ENCODE results near the gene TBX5.
"Not testable (repeated sequence)": the region's sequence is repeated elsewhere in the genome, so short reads cannot be mapped to it uniquely, and the experiment has no call there.

Gene TBX5

GRCh38 chr12:114361545-114361944, 44.4 kb downstream of the TBX5 start:
- H3K4me1 ChIP-seq, result no peaks in the 10 kb centered on the region
- no peak for DNase-seq
- no peak for TF ChIP-seq CTCF (IDR thresholded peaks at IDR 0.05)
- intact Hi-C loops (cut with DNase I; ENCODE audit: low total_unique reads), result no loop called here
- no peaks in the 10 kb centered on the region for H3K36me3 ChIP-seq
- no peaks in the 10 kb centered on the region for H3K9me3 ChIP-seq
- H3K4me3 ChIP-seq, result no peak overlapping the region
- H3K27ac ChIP-seq, result no peak overlapping the region
- no peaks in the 10 kb centered on the region for H3K27me3 ChIP-seq

- intact Hi-C loops (cut with DNase I; ENCODE audit: low total_unique reads), result no loop called here
- TF ChIP-seq CTCF (IDR thresholded peaks at IDR 0.05), result no peak
- Histone ChIP-seq H3K4me3 (no peak overlapping the region), H3K27ac (no peak overlapping the region), H3K27me3 (peaks cover 0 to 5% of the 10 kb centered on the region in 2 donors), H3K36me3 (no peaks in the 10 kb centered on the region), H3K4me1 (no peaks in the 10 kb centered on the region), H3K9me3 (no peaks in the 10 kb centered on the region)
- no peak for DNase-seq
Observed at GRCh38 chr12:114360485-114360884, 45.5 kb downstream of the TBX5 start.

- H3K36me3 ChIP-seq, result no peaks in the 10 kb centered on the region
- H3K4me1 ChIP-seq, result no peaks in the 10 kb centered on the region
- H3K27ac ChIP-seq, result no peak overlapping the region
- peaks cover 0 to 5% of the 10 kb centered on the region in 2 donors for H3K27me3 ChIP-seq
- intact Hi-C loops (cut with DNase I; ENCODE audit: low total_unique reads), result no loop called here
- no peak for TF ChIP-seq CTCF (IDR thresholded peaks at IDR 0.05)
- H3K4me3 ChIP-seq, result no peak overlapping the region
- no peak for DNase-seq
- H3K9me3 ChIP-seq, result no peaks in the 10 kb centered on the region
Observed at GRCh38 chr12:114355389-114356088, 50.4 kb downstream of the TBX5 start.

- DNase-seq; intact Hi-C loops (cut with DNase I; ENCODE audit: low total_unique reads); H3K27ac ChIP-seq; H3K4me3 ChIP-seq; H3K4me1 ChIP-seq; H3K9me3 ChIP-seq; H3K36me3 ChIP-seq; H3K27me3 ChIP-seq: not testable (repeated sequence)
Observed at GRCh38 chr12:114349239-114349638, 56.7 kb downstream of the TBX5 start.

GRCh38 chr12:114347861-114348260, 58.1 kb downstream of the TBX5 start:
- intact Hi-C loops (cut with DNase I; ENCODE audit: low total_unique reads), result no loop called here
- no peak overlapping the region for H3K4me3 ChIP-seq
- no peaks in the 10 kb centered on the region for H3K4me1 ChIP-seq
- no peaks in the 10 kb centered on the region for H3K36me3 ChIP-seq
- H3K27ac ChIP-seq, result no peak overlapping the region
- DNase-seq, result no peak
- no peaks in the 10 kb centered on the region for H3K27me3 ChIP-seq
- no peaks in the 10 kb centered on the region for H3K9me3 ChIP-seq
- no peak for TF ChIP-seq CTCF (IDR thresholded peaks at IDR 0.05)

GRCh38 chr12:114344831-114345230, 61.1 kb downstream of the TBX5 start:
- Histone ChIP-seq H3K4me3 (no peak overlapping the region), H3K27me3 (peaks cover 0 to 3% of the 10 kb centered on the region in 2 donors), H3K36me3 (no peaks in the 10 kb centered on the region), H3K27ac (no peak overlapping the region), H3K9me3 (no peaks in the 10 kb centered on the region), H3K4me1 (no peaks in the 10 kb centered on the region)
- intact Hi-C loops (cut with DNase I; ENCODE audit: low total_unique reads), result no loop called here
- no peak for DNase-seq
- no peak for TF ChIP-seq CTCF (IDR thresholded peaks at IDR 0.05)

All from tibial artery (tissue), 4 donors.